ENCODE data around the gene SLC22A7.

The SLC22A7 gene

DNA sequence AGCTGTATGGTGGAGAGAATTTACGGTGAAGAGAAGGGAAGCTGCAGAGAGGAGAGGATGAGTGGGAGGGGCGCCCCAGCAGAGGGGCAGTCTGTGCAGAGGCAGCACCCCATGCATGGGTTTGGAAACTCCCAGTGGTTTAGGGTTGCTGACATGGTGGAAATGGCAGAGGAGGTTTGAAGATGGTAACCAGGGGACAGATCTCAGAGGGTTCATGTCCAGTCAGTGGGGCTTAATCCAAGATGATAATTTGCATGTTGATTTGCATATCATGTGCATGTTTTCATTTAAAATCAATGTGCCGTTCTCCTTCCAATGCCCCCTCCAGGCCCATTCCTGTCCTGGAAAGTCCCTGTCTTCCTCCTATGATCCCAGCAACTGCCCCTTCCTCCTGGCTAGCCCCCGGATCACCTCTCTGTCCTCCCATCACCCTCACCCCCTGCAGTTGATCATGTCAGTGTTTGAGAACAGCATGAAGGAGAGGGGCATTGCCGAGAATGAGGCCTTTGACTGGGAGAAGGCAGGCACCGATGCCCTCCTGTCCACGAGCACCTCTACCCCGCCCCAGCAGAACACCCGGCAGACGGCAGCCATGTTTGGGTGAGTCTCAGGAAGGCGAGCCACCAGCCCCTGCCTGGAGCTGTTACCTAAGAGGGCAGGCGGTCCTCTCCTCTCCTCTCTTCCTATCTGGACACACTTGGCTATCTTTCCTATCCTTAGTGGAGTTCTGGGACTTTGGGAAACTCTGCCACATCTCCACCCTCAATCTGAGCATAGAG lies 40.5 kb upstream of the SLC22A7 start:
- Histone ChIP-seq H3K4me2 (ENCODE audit: low read length) (peak overlapping the region; percentile 44), H3K27ac (ENCODE audit: low read length) (no peak overlapping the region), H3K4me3 (ENCODE audit: low read length) (peak overlapping the region; percentile 24; the same call in 1 of the 2 replicates), H3K9ac (ENCODE audit: low read length) (peak overlapping the region; percentile 16; the same call in 1 of the 2 replicates), H3K79me2 (ENCODE audit: low read length) (no peaks in the 10 kb centered on the region), H2AFZ (ENCODE audit: low read depth, low read length) (peak overlapping the region; percentile 81), H3K9me3 (ENCODE audit: insufficient read depth, low read length) (no peaks in the 10 kb centered on the region), H4K20me1 (ENCODE audit: insufficient read depth, low read length) (no peaks in the 10 kb centered on the region), H3K36me3 (replicated peaks; ENCODE audit: low read depth, low read length) (no peaks in the 10 kb centered on the region), H3K27me3 (ENCODE audit: low read depth, low read length) (no peaks in the 10 kb centered on the region), H3K4me1 (ENCODE audit: low read length) (peaks cover 11% of the 10 kb centered on the region)
- TF ChIP-seq, protein P1, sequence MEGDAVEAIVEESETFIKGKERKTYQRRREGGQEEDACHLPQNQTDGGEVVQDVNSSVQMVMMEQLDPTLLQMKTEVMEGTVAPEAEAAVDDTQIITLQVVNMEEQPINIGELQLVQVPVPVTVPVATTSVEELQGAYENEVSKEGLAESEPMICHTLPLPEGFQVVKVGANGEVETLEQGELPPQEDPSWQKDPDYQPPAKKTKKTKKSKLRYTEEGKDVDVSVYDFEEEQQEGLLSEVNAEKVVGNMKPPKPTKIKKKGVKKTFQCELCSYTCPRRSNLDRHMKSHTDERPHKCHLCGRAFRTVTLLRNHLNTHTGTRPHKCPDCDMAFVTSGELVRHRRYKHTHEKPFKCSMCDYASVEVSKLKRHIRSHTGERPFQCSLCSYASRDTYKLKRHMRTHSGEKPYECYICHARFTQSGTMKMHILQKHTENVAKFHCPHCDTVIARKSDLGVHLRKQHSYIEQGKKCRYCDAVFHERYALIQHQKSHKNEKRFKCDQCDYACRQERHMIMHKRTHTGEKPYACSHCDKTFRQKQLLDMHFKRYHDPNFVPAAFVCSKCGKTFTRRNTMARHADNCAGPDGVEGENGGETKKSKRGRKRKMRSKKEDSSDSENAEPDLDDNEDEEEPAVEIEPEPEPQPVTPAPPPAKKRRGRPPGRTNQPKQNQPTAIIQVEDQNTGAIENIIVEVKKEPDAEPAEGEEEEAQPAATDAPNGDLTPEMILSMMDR (IDR thresholded peaks at IDR 0.05; ENCODE audit: low read depth, low read length): no peak
- TF ChIP-seq EZH2phosphoT487 (IDR thresholded peaks at IDR 0.05; ENCODE audit: low read depth): no peak

- H2AFZ ChIP-seq (ENCODE audit: low read depth, low read length): peak overlapping the region; percentile 81
- H3K4me3 ChIP-seq (ENCODE audit: low read length): no peak overlapping the region
- H3K4me1 ChIP-seq (ENCODE audit: low read length): peaks cover 12% of the 10 kb centered on the region
- TF ChIP-seq, protein P1 (IDR thresholded peaks at IDR 0.05; ENCODE audit: low read depth, low read length): no peak
- TF ChIP-seq EZH2phosphoT487 (IDR thresholded peaks at IDR 0.05; ENCODE audit: low read depth): no peak
- H3K9me3 ChIP-seq (ENCODE audit: insufficient read depth, low read length): no peaks in the 10 kb centered on the region
- no peaks in the 10 kb centered on the region for H4K20me1 ChIP-seq (ENCODE audit: insufficient read depth, low read length)
- no peaks in the 10 kb centered on the region for H3K36me3 ChIP-seq (replicated peaks; ENCODE audit: low read depth, low read length)
- no peak overlapping the region for H3K27ac ChIP-seq (ENCODE audit: low read length)
- H3K4me2 ChIP-seq (ENCODE audit: low read length): peak overlapping the region; percentile 44
- no peaks in the 10 kb centered on the region for H3K27me3 ChIP-seq (ENCODE audit: low read depth, low read length)
- H3K79me2 ChIP-seq (ENCODE audit: low read length): no peaks in the 10 kb centered on the region
- H3K9ac ChIP-seq (ENCODE audit: low read length): no peak overlapping the region
Observed at GRCh38 chr6:43258180-43258579, 39.9 kb upstream of the SLC22A7 start.

- no peak overlapping the region for H3K9ac ChIP-seq (ENCODE audit: low read length)
- no peak overlapping the region for H3K4me2 ChIP-seq (ENCODE audit: low read length)
- H3K9me3 ChIP-seq (ENCODE audit: insufficient read depth, low read length): no peaks in the 10 kb centered on the region
- H3K4me1 ChIP-seq (ENCODE audit: low read length): peaks cover 18% of the 10 kb centered on the region
- TF ChIP-seq, protein P1 (IDR thresholded peaks at IDR 0.05; ENCODE audit: low read depth, low read length): no peak
- no peak for TF ChIP-seq EZH2phosphoT487 (IDR thresholded peaks at IDR 0.05; ENCODE audit: low read depth)
- no peak overlapping the region for H3K27ac ChIP-seq (ENCODE audit: low read length)
- H3K27me3 ChIP-seq (ENCODE audit: low read depth, low read length): no peaks in the 10 kb centered on the region
- no peaks in the 10 kb centered on the region for H3K36me3 ChIP-seq (replicated peaks; ENCODE audit: low read depth, low read length)
- H2AFZ ChIP-seq (ENCODE audit: low read depth, low read length): no peak overlapping the region
- H3K4me3 ChIP-seq (ENCODE audit: low read length): no peak overlapping the region
- H3K79me2 ChIP-seq (ENCODE audit: low read length): no peaks in the 10 kb centered on the region
- no peaks in the 10 kb centered on the region for H4K20me1 ChIP-seq (ENCODE audit: insufficient read depth, low read length)
Observed at GRCh38 chr6:43258807-43259686, 39.0 kb upstream of the SLC22A7 start.

DNA sequence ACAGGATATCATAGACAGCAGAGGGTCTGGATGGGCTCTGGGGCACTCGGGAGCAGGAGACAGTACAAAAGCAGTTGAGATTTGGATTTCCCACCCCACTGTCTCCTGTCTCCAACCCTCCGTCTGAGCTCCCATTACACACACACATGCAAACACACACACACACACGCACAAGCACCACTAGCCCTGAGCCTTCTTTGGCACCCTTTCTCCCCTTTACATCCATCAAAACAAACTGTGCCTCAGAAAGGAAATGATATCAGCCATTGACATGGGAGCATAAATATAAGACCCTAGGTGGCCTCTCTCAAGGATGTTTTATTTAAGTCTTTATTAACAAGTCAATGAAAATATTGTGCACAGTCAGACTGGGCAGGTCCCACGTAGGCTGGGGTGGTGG lies 37.3 kb upstream of the SLC22A7 start:
- Histone ChIP-seq H3K27me3 (ENCODE audit: low read depth, low read length) (no peaks in the 10 kb centered on the region), H3K79me2 (ENCODE audit: low read length) (no peaks in the 10 kb centered on the region), H3K4me2 (ENCODE audit: low read length) (no peak overlapping the region), H3K9ac (ENCODE audit: low read length) (no peak overlapping the region), H3K36me3 (replicated peaks; ENCODE audit: low read depth, low read length) (no peaks in the 10 kb centered on the region), H3K4me1 (ENCODE audit: low read length) (peaks cover 18% of the 10 kb centered on the region), H3K27ac (ENCODE audit: low read length) (no peak overlapping the region), H3K9me3 (ENCODE audit: insufficient read depth, low read length) (no peaks in the 10 kb centered on the region), H4K20me1 (ENCODE audit: insufficient read depth, low read length) (no peaks in the 10 kb centered on the region), H3K4me3 (ENCODE audit: low read length) (no peak overlapping the region), H2AFZ (ENCODE audit: low read depth, low read length) (no peak overlapping the region)
- TF ChIP-seq, protein P1 (IDR thresholded peaks at IDR 0.05; ENCODE audit: low read depth, low read length): no peak
- TF ChIP-seq EZH2phosphoT487 (IDR thresholded peaks at IDR 0.05; ENCODE audit: low read depth): no peak

All from OCI-LY3 (cell line).